GM18526 (cell line): Measurements from ENCODE around the gene GJC2.

ENCODE experiments used
- POLR2A ChIP-seq: IDR thresholded peaks from 3 replicates; pipeline ENCODE4 v1.6.1; 2011; ENCODE audit not compliant: insufficient read length; ENCODE audit errors: extremely low read depth

The GJC2 gene

DNA sequence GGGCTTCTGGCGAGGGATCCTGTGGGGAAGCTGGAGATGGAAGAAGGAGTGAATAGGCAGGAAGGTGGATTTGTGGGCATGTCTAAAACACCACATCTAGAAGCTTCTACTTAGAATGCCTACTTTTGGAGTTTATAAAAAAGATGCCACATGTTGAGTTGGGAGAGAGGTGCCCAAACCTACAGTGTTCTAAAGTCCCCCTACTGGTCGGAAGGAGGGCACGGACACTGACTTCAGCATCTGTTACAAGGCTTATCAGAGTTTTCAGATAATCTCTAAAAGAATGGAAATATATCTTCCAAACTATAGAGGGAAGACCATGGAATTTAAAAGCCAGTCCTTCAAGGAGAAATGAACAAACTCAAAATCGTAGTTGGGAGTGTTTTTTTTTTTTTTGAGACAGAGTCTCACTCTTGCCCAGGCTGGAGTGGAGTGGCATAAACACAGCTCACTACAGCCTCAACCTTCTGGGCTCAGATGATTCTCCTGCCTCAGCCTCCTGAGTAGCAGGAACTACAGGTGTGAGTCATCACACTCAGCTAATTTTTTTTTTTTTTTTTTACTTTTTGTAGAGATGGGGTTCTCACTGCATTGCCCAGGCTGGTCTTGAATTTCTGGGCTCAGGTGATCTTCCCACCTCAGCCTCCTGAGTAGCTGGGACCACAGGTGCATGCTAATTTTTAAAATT is 30.7 kb downstream of the GJC2 start:
- TF ChIP-seq POLR2A, result no peak

DNA sequence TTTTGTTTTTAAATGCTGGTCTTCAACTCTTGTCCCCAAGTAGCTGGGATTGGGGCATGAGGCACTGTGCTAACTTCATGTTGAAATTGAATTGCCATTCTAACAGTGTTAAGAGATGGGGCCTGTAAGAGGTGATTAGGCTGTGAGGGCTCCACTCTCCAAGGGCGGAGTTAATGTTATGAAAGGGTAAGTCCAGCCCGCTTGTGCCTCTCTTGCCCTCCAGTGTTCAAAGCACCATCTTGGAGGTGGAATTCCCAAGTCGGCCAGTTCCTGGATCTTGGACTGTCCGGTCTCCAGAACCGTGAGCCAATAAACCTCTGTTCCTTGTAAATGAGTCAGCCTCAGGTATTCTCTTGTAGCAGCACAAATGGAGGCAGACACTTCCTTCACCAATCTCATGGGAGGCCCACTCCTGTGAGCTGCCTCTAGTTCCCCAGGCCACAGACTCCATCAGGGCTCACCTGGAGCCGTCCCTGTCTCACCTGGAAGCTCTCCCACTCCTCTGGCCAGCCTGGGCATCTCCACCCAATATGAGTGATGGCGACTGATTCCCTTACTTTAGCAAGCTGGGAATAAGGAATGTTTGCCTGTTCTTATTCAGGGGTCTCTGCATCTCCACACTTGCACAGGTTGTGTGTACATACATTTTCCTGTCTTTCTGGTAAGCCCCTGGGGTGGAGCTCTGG is 31.4 kb downstream of the GJC2 start:
- TF ChIP-seq POLR2A, result no peak

DNA sequence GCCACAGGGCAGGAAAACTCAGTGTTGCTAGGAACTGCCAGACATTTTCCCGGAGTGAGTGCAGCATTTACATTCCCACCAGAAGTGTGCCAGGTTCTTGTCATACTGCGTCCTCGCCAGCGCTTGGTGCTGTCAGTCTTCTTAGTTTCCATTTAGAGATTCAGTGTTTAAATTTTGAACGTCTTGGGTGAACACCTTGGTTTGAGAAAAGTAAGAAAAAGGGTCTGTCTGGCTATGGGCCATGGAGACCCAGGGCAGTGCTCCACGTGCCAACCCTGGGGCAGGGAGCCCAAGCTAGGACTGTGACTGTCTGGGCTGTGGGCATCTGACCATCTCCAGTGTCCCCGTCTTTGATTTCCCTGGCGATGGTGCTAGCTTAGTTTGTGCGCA is 31.9 kb downstream of the GJC2 start:
- TF ChIP-seq POLR2A, result no peak

DNA sequence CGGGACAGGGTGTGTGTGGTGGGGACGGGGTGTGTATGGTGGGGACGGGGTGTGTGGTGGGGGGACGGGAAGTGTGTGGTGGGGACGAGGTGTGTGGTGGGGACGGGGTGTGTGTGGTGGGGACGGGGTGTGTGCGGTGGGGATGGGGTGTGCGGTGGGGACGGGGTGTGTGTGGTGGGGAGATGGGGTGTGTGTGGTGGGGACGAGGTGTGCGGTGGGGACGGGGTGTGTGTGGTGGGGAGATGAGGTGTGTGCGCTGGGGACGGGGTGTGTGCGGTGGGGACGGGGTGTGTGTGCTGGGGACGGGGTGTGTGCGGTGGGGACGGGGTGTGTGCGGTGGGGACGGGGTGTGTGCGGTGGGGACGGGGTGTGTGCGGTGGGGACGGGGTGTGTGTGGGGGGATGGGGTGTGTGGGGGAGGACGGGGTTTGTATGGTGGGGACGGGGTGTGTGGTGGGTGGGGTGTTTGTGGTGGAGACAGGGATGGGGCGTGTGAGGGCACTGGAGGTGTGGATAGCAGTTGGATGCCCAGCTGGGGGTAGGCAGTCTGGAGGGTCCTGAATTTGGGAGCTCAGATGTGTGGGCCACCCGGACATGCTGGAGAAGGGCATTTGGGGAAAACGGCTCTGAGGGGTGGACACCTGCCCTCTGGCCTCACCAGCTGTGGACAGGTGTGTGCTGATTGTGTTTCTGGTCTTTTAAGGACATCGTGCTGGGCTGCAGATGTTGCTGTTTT is 32.7 kb downstream of the GJC2 start:
- TF ChIP-seq POLR2A, result no peak

DNA sequence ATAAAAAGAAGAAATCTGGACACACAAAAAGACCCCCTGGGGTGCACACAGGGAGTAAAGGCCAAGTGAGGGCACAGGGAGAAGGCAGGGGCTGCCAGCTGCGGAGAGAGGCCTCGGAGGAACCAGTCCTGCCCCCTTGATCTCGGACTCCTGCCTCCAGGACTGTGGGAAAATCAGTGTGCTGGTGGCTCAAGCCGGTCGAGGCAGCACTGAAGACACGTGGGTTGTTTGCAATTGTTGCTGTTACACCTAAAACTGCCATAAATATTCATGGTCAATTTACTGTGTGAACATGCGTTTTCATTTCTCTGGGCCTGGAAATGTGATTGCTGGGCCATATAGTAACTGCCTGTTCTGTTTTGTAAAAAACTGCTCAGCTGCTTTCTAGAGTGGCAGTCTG is 34.4 kb downstream of the GJC2 start:
- no peak for TF ChIP-seq POLR2A

DNA sequence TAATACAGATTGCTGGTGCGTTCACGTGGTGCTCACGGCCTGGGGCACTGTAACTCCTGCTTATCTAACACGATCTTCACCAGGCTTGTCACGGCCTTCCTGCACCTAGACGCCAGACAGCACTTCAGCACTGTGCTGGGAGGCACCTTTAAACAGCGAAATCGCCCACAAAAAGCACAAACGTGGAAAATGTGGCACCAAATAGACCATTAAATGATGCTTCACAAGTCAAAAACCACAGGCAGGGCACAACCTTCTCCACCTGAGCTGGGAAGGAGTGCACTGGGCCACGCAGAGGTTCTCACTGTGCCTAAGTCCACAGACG is 35.9 kb downstream of the GJC2 start:
- no peak for TF ChIP-seq POLR2A

DNA sequence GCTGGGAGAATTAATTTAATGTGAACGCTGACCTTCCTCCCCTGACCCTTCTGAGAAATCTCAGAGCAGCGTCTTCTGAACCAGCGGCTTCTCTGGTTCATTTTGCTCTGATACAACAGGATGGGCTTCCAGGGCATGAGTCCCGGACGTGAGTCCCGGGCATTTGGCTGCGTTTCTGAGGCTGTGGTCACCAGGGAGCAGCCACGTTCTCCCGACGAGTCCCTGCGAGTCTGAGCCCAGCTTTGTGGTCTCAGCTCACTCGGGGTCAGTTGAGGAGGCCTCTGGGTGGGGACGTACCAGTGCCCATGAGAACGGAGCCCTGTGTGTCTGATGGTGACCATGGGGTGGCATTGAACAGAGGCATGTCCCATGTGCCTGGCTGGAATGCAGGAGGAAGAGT is 40.5 kb downstream of the GJC2 start:
- no peak for TF ChIP-seq POLR2A

DNA sequence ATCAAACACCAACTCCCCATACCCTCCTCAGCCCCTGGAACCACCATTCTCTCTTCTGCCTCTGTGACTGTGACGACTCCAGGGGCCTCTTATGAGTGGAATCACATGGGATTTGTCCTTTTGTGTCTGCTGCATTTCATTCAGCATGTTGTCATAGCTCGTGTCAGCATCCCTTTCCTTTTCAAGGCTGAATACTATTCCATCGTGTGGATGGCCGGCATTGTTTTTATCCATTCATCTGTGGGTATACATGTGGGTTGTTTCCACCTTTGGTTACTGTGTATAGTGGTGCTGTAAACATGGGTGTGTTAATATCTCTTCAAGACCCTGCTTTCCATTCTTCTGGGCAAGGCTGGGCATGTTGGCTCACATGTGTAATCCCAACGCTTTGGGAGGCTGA is 41.0 kb downstream of the GJC2 start:
- no peak for TF ChIP-seq POLR2A

DNA sequence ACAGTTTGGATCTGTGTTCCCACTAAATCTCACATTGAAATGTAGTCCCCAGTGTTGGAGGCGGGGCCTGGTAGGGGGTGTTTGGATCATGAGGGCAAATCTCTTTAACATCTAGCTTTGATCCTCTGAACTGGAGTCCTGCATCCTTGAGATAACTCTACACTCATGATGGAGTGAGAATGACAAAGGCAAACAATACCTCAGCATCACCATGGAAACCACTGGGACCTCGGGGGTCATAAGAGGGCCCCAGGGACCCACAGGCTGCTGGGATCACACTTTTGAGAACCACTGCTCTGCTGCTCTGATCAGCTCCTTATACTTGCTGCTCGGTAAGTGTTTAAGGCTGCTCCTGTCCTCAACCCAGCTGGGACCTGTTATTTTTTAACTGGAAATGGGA is 44.7 kb downstream of the GJC2 start:
- no peak for TF ChIP-seq POLR2A

DNA sequence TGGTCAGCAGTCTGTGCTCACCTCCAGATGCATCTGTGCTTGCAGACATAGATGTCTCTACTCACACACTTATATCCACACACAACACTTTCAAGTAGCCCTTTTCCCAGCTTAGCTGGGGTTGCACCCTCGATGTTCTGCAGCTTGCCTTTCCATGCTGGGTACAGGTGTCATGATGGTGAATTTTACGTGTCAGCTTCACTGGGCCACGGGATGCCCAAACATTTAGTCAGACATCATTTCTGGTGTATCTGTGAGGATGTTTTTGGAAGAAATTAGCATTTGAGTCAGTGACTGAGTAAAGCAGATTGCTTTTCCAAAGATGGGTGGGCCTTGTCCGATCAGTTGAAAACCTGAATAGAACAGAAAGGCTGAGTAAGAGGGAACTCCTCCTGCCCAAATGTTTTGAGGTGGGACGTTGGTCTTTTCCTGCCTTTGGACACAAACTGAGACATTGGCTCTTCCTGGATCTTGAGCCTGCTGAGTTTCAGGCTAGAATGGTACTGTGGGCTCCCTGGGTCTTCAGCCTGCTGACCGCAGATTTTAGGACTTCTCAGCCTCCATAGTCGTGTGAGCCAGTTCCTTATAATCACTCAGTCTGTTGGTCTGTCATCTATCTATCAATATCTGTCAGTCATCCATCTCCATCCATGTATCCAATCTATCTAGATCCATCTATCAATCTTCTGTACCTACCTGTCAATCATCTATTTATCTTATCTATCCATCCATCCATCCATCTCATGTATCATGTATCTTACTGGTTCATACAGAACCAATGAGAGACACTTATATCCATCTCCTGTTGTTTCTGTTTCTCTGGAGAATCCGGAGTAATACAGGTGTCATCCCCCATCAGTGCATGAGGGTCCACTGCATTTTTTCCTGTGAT is 45.4 kb downstream of the GJC2 start:
- TF ChIP-seq POLR2A, result no peak

DNA sequence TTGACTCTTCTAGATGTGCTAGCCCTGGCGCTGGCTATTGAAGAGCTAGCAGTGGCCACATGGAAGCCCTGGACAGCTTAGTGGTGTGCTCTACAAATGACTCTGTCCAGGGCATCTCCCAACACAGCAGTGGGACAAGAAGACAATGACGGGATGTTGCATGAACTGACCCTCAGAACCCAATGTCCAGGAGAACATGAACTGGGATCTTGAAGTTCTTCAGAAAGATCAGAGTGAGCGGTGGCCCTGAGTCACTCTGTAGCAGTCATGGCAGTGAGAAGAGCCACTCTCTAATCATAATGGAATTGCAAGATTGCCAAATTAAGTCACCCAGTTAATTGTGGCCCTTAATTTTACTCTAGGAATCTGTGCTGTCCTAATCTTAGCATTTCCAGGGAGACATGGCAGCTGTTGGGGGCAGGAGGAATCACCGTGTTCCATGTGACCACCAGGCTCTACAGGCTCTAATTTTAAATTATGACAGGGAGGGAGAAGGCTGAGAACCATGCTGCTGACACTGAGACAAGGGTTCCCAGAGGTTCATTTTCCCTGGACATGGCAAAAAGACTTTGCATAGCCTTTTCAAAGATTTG is 47.9 kb downstream of the GJC2 start:
- TF ChIP-seq POLR2A, result no peak

DNA sequence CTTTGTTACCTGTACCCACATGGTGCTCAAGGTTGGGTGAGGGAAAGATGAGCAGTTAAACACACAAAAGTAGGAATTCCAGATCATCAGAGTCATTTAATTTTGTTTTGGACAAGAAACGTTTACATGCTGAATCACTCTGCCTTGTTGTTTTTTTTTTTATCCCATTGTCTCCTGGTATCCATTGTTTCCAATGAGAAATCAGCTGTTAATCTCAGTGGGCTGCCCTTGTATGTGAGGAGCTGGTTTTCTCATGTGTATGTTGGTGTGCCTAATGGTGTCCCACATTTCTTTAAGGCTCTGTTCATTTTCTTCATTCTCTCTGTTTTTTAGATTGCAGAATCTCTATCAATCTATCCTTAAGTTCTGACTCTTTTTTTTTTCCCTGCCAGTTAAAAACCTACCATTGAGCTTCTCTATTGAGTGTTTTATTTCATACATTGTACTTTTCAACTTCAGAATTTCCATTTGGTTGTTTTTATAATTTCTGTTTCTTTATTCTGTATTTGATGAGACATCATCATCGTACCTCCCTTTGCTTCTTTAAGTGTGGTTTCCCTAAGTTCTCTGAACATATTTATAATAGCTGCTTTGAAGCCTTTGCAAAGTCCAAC is 49.4 kb downstream of the GJC2 start:
- no peak for TF ChIP-seq POLR2A

DNA sequence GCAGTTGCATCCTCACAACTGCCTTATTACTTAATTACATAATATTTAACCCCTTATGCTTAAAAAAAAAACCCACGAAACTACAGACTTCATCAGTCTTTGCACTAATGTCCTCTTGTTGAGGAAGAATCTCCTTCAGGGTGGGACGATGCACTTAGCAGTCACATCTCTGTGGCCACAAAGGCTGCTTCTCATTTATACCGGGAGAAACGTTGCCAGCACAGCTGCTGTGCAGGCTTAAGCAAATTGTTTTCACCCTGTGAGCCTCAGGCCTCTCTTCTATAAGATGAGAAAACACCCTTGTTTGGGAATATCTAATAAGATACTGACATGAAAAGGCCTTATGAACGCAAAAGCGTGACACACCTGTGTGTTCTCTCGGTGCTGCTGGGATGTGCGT is 55.2 kb downstream of the GJC2 start:
- no peak for TF ChIP-seq POLR2A

DNA sequence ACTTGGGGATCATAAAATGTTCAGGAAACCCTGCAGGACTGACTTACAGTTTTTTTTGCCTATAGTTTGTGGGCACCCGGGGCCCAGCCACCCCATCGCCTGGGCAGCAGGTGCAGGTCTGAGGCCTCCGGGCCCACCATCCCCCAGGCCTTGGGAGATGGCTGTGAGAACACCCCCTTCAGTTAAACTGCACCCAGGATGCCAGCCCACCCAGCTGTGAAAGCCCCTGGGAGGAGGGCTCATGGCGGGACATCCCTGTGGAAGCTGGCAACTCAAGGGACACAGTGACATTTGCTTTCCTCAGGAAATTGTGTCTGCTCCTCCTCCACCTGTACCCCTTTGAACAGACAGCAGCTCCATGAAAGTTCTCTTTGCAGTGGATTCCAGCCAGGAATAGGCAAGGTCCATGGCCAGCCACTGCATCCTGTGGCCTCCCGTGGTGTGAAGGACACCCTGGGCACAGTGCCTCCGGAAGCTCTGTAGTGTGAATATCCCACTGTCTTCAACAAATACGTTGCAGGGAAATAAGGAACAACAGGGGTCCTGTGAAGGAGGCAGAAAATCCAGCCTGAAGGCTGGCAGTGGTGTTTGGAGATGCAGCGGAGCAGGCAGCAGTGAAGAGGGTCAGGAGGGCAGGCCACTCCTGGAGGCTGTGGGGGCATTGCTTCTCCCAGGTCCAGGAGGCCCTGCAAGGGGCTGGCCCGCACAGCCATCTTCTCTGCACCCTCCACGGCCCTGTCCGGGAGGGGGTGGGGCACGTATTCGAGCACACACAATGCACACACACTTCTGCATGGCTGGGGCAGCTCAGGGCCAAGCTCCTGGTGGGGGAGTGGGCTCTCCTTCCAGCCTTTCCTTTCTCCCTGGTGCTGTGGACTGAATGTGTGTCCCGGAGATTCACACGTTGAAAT is 56.1 kb downstream of the GJC2 start:
- TF ChIP-seq POLR2A, result no peak
